Bronchial epithelial cell (primary cell): ENCODE results near the gene PRKCB. TPM values are rescaled to one million over a fixed set of nuclear protein-coding genes. Genes with fewer than 3 reads are reported as not detected.

ENCODE experiments used
- DNase-seq: peaks from one replicate; pipeline ENCODE4 v3.0.0-alpha.2; 2010; ENCODE audit warnings: low read depth
- FAIRE-seq: peaks from 2 replicates; lab custom pipeline; 2011; peaks lifted over from hg19 to GRCh38; lab: Jason Lieb, UNC
- H3K27me3 ChIP-seq: 2 replicates; pipeline ENCODE4 v1.5.1; 2011; ENCODE audit warnings: low read length; ENCODE audit not compliant: control insufficient read depth, insufficient read depth
- H3K36me3 ChIP-seq: 2 replicates; pipeline ENCODE4 v1.5.1; 2011; ENCODE audit warnings: low read length; ENCODE audit not compliant: control insufficient read depth, insufficient read depth
- H3K4me3 ChIP-seq: 2 replicates; pipeline ENCODE4 v1.5.1; 2011; ENCODE audit warnings: mild to moderate bottlenecking, low read depth, low read length, control low read depth
- total RNA-seq: library from RNA; depleted of rRNA; stranded (reverse); fragments of >200 nt; gene quantifications from 2 replicates; pipeline ENCODE4 v1.2.1, GENCODE V29; 2014
- TF ChIP-seq, protein P1 (sequence below): IDR thresholded peaks from 2 replicates; pipeline ENCODE4 v1.5.1; 2011; ENCODE audit warnings: mild to moderate bottlenecking, moderate library complexity, low read length, control low read depth, inconsistent platforms; ENCODE audit not compliant: insufficient read depth, severe bottlenecking

PRKCB gene
- total RNA-seq, 1 donor from 2014 or later, result not detected

GRCh38 chr16:24129412-24129918, 293.7 kb downstream of the PRKCB start:
- DNase-seq (no peak), FAIRE-seq (no peak)
- TF ChIP-seq, protein P1, sequence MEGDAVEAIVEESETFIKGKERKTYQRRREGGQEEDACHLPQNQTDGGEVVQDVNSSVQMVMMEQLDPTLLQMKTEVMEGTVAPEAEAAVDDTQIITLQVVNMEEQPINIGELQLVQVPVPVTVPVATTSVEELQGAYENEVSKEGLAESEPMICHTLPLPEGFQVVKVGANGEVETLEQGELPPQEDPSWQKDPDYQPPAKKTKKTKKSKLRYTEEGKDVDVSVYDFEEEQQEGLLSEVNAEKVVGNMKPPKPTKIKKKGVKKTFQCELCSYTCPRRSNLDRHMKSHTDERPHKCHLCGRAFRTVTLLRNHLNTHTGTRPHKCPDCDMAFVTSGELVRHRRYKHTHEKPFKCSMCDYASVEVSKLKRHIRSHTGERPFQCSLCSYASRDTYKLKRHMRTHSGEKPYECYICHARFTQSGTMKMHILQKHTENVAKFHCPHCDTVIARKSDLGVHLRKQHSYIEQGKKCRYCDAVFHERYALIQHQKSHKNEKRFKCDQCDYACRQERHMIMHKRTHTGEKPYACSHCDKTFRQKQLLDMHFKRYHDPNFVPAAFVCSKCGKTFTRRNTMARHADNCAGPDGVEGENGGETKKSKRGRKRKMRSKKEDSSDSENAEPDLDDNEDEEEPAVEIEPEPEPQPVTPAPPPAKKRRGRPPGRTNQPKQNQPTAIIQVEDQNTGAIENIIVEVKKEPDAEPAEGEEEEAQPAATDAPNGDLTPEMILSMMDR, result no peak
- H3K4me3 ChIP-seq, result no peak overlapping the region
- H3K27me3 ChIP-seq, result no peaks in the 10 kb centered on the region
- H3K36me3 ChIP-seq, result no peaks in the 10 kb centered on the region

DNA sequence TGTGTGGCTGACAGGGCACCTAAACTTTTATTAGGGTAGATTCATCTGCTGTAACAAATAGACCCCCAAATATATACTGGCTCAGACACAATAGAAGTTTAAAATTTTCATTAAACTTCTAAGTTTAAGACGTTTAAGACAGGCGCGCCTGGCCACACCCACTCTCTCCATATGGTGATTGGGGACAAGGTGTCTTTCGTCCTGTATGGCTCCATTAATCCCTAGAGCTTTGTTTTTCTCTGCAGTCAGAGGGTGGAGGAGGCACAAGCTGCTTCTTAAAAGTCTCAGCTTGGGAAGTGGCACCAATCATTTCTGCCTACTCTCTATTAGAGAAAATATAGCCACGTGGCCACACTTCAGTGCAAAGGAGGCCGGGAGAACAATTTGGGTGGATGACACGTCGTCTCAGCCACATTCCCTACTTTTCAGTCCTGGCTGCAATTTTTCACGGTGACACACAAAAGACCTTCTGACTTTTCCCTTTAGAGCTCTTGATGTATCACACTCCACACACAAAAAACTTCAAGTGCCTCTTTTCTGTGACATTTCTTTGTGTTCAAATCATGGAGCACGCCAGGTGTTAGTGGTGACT, 294.8 kb downstream of the PRKCB start:
- no peak for FAIRE-seq
- H3K27me3 ChIP-seq, result no peaks in the 10 kb centered on the region

GRCh38 chr16:24131294-24131693, 295.5 kb downstream of the PRKCB start:
- DNase-seq (no peak), FAIRE-seq (no peak)
- TF ChIP-seq, protein P1, result no peak
- H3K4me3 ChIP-seq, result no peak overlapping the region
- no peaks in the 10 kb centered on the region for H3K27me3 ChIP-seq
- no peaks in the 10 kb centered on the region for H3K36me3 ChIP-seq

More for the DNA sequence above, 294.8 kb downstream of the PRKCB start:
- TF ChIP-seq, protein P1, result no peak
- DNase-seq, result no peak
- Histone ChIP-seq H3K4me3 (no peak overlapping the region), H3K36me3 (no peaks in the 10 kb centered on the region)

- TF ChIP-seq, protein P1, result no peak
- H3K27me3 ChIP-seq, result no peaks in the 10 kb centered on the region
- DNase-seq (no peak), FAIRE-seq (no peak)
- no peak overlapping the region for H3K4me3 ChIP-seq
- no peaks in the 10 kb centered on the region for H3K36me3 ChIP-seq
These were observed 296.4 kb downstream of the PRKCB start for GRCh38 chr16:24132048-24132796.

DNA sequence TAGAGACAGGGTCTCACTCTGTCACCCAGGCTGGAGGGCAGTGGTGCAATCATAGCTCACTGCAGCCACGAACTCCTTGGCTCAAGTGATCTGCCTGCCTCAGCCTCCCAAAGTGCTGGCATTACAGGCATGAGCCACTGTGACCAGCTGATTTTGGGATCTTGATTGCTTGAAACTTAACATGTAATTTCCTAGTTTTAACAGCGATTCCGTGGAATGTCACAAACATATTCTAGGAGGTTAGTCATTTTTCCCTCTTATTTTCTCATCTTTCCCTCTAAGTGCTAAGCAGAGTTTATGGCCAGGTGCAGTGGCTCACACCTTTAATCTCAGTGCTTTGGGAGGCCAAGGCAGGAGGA, 297.0 kb downstream of the PRKCB start:
- TF ChIP-seq, protein P1, result no peak
- DNase-seq, result no peak
- Histone ChIP-seq H3K4me3 (no peak overlapping the region), H3K36me3 (no peaks in the 10 kb centered on the region), H3K27me3 (no peaks in the 10 kb centered on the region)
- FAIRE-seq, result no peak
